SK-N-MC (cell line): Measurements from ENCODE around the gene LRRC75A.

Experiments
- DNase-seq: peaks from one replicate; pipeline ENCODE4 v3.0.0-alpha.2; 2011; ENCODE audit warnings: low read depth, low spot score
- H3K27ac ChIP-seq: fragments of 200-600 bp; sonication (generic); 2 replicates; pipeline ENCODE4 v1.5.1; 2016; ENCODE audit warnings: mixed run types
- H3K36me3 ChIP-seq: fragments of 200-600 bp; sonication (generic); 2 replicates; pipeline ENCODE4 v1.6.1; 2017; ENCODE audit warnings: antibody characterized with exemption, low read length, mixed read lengths; ENCODE audit not compliant: insufficient read depth
- H3K4me3 ChIP-seq: fragments of 200-600 bp; sonication (generic); 2 replicates; pipeline ENCODE4 v1.5.1; 2016
- H3K9ac ChIP-seq: fragments of 200-600 bp; sonication (generic); 2 replicates; pipeline ENCODE4 v1.8.0; 2017; ENCODE audit warnings: mixed run types, mixed read lengths; ENCODE audit not compliant: insufficient read length
- H3K9me3 ChIP-seq: fragments of 200-600 bp; sonication (generic); 2 replicates; pipeline ENCODE4 v1.6.1; 2017; ENCODE audit warnings: low read depth, mild to moderate bottlenecking, antibody characterized with exemption, low read length, moderate library complexity, mixed read lengths
- EZH2 ChIP-seq: fragments of 200-600 bp; sonication (generic); IDR thresholded peaks from one replicate; pipeline ENCODE4 v1.6.1; 2017; ENCODE audit warnings: antibody characterized with exemption
- FOXP2 ChIP-seq: optimal IDR thresholded peaks from 2 replicates; pipeline ENCODE3; 2011; ENCODE audit warnings: mild to moderate bottlenecking, moderate library complexity; ENCODE audit not compliant: insufficient read depth; ENCODE audit errors: extremely low read length, control extremely low read depth
- POLR2AphosphoS5 ChIP-seq: IDR thresholded peaks from 2 replicates; pipeline ENCODE4 v1.6.1; 2012; ENCODE audit warnings: mild to moderate bottlenecking, low read depth, low read length, borderline replicate concordance

LRRC75A gene

GRCh38 chr17:16488186-16488967, 3.6 kb downstream of the LRRC75A start:
- no peaks in the 10 kb centered on the region for H3K36me3 ChIP-seq
- no peak for TF ChIP-seq POLR2AphosphoS5
- no peak for TF ChIP-seq EZH2
- no peak for TF ChIP-seq FOXP2
- H3K4me3 ChIP-seq: no peak overlapping the region
- H3K9me3 ChIP-seq: no peaks in the 10 kb centered on the region
- DNase-seq: no peak
- no peak overlapping the region for H3K27ac ChIP-seq
- no peak overlapping the region for H3K9ac ChIP-seq

- TF ChIP-seq FOXP2 (no peak), EZH2 (no peak), POLR2AphosphoS5 (no peak)
- no peaks in the 10 kb centered on the region for H3K9me3 ChIP-seq
- peak overlapping the region; percentile 26 for H3K9ac ChIP-seq
- DNase-seq: no peak
- no peaks in the 10 kb centered on the region for H3K36me3 ChIP-seq
- 0 out of 2 replicates have a peak overlapping the region, but pooled peaks have one; percentile 15 for H3K4me3 ChIP-seq
- peak overlapping the region; percentile 74; the same call in 1 of the 2 replicates for H3K27ac ChIP-seq
Measured at GRCh38 chr17:16486373-16487250, 5.4 kb downstream of the LRRC75A start.

GRCh38 chr17:16484445-16485175, 7.4 kb downstream of the LRRC75A start:
- no peak overlapping the region for H3K9ac ChIP-seq
- H3K4me3 ChIP-seq: no peak overlapping the region
- no peaks in the 10 kb centered on the region for H3K36me3 ChIP-seq
- no peak for TF ChIP-seq EZH2
- no peak for TF ChIP-seq POLR2AphosphoS5
- no peak for TF ChIP-seq FOXP2
- DNase-seq: no peak
- no peak overlapping the region for H3K27ac ChIP-seq
- no peaks in the 10 kb centered on the region for H3K9me3 ChIP-seq

DNA sequence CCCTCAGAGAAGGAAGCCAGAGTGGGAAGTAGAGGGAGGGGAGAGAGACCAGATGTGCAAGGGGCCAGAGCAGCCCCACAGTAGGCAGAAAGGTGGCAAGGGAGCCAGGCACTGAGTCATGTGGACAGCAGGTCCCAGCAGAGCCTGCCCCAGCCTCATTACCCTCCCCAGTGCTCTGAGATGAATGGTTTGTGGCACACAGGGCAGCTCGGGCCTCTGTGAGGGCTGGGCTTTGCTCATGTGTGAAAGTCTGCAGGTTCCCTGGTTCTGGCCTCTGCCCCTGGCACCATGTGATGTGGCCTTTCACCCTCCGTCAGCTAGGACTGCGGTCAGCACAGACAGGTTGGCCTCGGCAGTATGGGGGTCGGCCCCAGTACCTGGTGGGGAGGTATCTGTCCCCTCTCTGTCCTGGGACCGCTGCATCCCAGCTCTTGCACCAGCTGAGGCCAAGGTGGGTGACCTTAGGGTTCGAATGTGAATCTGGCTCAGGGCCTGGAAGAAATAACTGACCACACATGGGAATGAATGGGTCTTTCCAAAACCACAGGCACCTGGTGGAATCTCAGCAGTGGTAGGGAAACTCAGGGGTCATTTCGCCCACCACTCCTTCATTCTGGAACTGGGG, 8.9 kb downstream of the LRRC75A start:
- H3K4me3 ChIP-seq: no peak overlapping the region
- no peak for TF ChIP-seq EZH2
- no peak for TF ChIP-seq FOXP2
- TF ChIP-seq POLR2AphosphoS5: no peak
- no peaks in the 10 kb centered on the region for H3K36me3 ChIP-seq
- H3K9ac ChIP-seq: no peak overlapping the region
- H3K9me3 ChIP-seq: no peaks in the 10 kb centered on the region
- no peak overlapping the region for H3K27ac ChIP-seq
- no peak for DNase-seq

DNA sequence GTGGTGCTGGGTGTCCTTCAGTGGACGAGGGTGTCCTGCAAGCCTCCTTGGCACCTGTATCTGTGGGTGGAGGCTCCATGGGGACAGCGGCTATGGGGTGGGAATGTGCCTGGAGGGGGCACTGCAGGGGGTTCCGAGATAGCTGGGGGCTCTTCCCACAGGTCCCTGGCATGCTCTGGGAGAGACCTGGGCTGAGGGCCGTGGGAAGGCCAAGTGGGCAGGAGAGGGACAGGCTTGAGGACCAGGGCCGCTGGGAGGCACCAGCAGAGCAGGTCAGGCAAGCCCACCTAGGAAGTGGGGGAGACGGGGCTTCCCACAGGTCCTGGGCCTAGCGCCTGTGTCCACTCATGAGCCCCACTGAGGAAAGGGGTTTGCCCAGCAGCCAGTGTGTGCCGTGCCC, 9.7 kb downstream of the LRRC75A start:
- H3K9me3 ChIP-seq: no peaks in the 10 kb centered on the region
- no peak overlapping the region for H3K27ac ChIP-seq
- H3K9ac ChIP-seq: no peak overlapping the region
- no peak for DNase-seq
- H3K4me3 ChIP-seq: no peak overlapping the region
- no peaks in the 10 kb centered on the region for H3K36me3 ChIP-seq
- no peak for TF ChIP-seq EZH2
- TF ChIP-seq FOXP2: no peak
- TF ChIP-seq POLR2AphosphoS5: no peak

- no peak overlapping the region for H3K27ac ChIP-seq
- H3K36me3 ChIP-seq: no peaks in the 10 kb centered on the region
- H3K9me3 ChIP-seq: no peaks in the 10 kb centered on the region
- TF ChIP-seq EZH2 (no peak), POLR2AphosphoS5 (no peak), FOXP2 (no peak)
- no peak for DNase-seq
- no peak overlapping the region for H3K4me3 ChIP-seq
- H3K9ac ChIP-seq: no peak overlapping the region
Measured at GRCh38 chr17:16480995-16481394, 11.0 kb downstream of the LRRC75A start.

GRCh38 chr17:16479264-16479663, 12.7 kb downstream of the LRRC75A start:
- Histone ChIP-seq H3K4me3 (no peak overlapping the region), H3K9me3 (no peaks in the 10 kb centered on the region), H3K9ac (no peak overlapping the region), H3K27ac (no peak overlapping the region), H3K36me3 (no peaks in the 10 kb centered on the region)
- DNase-seq: no peak
- TF ChIP-seq FOXP2: no peak
- no peak for TF ChIP-seq POLR2AphosphoS5
- no peak for TF ChIP-seq EZH2

DNA sequence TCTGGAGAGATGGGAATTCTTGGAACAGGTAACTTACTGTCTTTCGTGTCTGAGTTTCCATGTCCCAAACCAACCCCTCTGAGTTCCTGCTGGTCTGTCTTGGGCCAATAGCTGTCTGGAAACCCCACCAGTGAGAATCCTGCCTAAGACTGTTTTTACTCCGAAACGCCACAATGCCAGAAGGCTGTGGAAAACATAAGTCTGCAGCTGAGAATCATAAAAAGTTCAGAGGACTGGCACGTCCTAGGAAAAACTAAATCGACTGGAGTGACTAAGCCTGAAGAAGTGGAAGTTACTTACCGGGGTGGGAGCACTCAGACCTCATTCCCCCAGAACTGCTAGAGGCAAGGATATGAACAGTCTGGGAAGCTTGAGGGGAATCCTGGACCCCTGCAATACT, 13.3 kb downstream of the LRRC75A start:
- H3K27ac ChIP-seq: no peak overlapping the region
- H3K4me3 ChIP-seq: no peak overlapping the region
- no peak for TF ChIP-seq EZH2
- TF ChIP-seq POLR2AphosphoS5: no peak
- TF ChIP-seq FOXP2: no peak
- no peaks in the 10 kb centered on the region for H3K36me3 ChIP-seq
- no peak for DNase-seq
- H3K9ac ChIP-seq: no peak overlapping the region
- no peaks in the 10 kb centered on the region for H3K9me3 ChIP-seq
